Retina (tissue), 1 donor: ENCODE results near the gene MET.

Experiments
- DNase-seq: peaks from one replicate; pipeline ENCODE4 v3.0.0-alpha.2; 2016

Gene MET

DNA sequence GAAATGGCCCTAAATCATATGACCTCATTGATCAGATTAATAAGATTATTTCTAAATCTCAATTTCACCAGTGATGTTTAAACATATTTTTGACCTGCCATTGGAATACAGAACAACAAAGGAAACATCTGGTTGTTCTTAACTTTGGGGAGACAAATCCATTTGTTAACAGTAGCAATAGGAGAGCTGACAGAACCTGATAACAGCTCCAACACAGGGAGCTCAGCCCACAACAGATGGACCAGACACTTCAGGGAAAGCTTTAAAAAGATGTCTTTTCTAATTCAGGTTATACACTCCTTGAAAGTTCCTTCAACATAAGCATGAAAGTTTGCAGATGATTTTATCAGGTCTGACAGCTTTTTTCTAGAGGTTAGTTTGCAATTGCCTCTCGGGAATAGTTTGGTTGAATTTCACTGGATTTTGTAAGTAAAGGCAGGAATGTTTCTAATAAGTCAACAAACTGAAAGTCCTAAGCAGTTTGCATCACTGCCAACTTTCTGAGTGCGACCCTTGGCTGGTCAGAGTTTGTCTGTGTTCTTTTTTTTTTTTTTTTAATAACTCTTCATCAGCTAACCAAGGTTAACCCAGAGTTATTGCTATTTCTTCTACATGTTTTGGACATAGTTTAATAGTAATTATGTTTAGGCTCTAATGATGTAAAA lies 6.5 kb upstream of the MET start:
- no peak for DNase-seq

- no peak for DNase-seq
Observed at GRCh38 chr7:116669769-116670168, 2.2 kb upstream of the MET start.

- no peak for DNase-seq
Observed at GRCh38 chr7:116670409-116671015, 1.5 kb upstream of the MET start.

DNA sequence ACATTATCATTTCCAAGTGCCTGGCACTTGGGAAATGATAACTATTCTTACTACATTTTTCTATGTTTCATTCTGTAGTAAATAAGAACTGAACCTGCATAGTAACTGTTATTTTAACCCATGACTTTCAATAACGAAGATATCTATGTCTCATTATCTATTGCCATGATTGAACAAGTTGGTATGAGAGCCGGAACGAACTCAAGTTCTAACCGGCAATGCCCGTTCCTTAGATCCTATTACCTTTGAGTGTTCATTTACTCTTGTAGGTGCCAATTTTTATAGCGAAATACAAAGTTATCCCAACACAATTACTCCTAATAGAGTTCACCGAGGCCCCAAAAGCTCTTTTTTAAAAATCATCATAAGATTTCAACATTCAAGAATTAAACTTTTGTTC lies 885 bp upstream of the MET start:
- no peak for DNase-seq

- DNase-seq = peak; percentile 61
Observed at GRCh38 chr7:116672596-116673456, 830 bp downstream of the MET start.

DNA sequence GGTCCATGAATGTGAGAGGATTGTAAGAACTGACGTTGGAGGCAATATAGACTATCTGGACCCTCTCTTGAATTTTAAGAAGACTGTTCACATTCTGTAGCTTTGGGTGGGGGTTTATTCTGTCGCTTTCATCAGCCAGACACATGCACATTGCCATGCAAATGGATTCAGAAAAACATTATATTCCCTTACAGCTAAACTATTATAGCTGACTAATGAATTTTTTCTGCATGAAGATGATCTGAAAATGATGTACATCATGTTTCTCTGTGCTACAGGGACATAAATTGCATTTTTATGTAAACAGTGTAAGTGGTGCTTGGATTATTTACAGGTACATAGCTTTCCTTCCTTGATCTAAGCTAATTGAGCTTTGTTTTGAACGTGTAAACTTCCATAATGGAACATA lies 1.5 kb downstream of the MET start:
- no peak for DNase-seq

DNA sequence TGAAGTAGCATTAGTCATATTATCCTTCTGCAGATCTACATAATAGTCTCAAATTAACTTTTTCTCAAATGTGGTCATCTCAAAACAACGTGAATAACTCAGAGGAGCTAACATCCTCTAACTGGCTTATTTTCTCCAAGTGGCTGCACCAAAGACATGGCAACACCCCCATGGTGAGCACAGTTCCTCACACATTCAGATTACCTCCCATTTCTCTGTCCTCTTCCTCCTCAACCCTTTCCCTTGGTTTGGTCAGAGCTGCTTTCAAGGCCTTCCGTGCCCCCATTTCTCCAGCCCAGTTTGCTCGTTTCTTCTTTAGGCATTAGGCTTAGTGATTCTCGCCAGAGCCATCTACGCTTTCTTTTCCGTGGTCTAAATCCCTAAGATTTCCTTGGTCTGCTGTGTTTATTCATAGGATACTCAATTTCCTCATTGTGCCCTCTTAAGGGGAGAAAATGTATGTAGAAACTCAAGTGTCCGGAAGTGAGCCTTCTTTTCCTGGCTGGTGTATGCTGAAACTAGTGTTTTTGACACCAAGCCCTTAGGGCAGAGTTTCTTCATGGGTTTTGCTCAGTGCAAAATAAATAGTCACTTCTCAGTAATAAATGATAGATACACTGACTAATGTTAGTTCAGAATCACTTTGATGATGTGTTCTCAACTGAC lies 2.6 kb downstream of the MET start:
- no peak for DNase-seq

DNA sequence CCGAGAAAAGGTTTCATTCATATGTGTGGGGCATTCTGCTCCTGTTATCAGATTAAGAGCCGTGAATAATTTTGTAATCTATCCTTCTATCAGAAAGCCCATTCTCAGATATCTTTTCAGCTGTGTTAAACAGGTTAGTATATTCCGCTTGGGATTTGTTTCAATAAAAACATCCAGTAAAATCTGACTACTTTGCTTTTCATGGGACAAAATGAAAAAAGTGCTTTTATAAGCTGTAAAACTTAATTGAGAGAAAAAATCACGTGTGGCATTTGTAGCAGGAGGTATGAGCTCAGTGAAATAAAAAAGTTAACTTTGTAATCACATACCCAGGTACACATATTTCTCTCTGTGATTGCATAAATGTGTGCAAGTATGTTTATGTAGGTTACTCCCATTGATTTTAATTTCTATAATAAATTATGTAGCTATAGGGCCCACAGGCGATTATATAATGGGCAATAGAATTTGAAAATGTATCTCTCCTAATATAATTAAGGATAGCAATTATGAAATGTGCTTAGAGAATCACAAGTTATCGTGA lies 3.9 kb downstream of the MET start:
- no peak for DNase-seq

GRCh38 chr7:116678780-116679179 lies 6.8 kb downstream of the MET start:
- no peak for DNase-seq

DNA sequence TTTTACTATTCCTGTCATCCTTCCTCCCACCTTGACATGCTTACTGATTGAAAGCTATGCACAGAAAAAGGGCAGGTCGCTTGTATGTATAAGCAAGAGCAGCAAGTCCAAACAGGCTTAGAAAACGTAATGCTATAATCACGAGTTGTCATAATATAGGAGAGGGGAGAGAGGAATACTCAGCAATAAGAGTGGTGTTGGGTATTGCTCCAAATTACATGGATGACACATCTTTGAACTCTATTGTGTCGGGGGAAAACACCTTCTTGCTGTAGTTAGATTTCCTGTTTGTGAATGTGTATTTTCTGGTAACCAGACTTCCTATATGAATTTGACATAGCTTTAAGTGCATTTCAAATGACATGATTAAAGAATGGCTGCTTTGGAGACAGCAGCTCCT lies 7.5 kb downstream of the MET start:
- DNase-seq = no peak

DNA sequence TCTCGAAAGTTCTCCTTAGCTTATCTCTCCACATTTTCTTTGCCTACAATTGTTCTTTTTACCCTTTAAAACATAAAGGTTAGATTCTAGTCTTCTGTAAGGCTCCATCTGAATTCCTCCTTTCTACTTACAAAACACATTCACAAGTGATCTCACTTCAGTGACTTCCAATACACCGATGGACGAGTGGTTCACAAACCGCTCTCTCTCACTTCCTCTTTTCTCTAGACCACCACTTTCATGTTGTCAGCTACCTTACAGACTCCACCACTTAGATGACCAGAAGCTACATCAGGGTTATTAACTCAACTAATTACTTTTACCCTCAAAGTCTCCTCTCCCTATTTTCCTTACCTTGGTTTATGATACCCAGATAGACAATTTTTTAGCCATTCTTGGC lies 11.8 kb downstream of the MET start:
- DNase-seq = no peak

- no peak for DNase-seq
Observed at GRCh38 chr7:116686033-116686432, 14.0 kb downstream of the MET start.

GRCh38 chr7:116686812-116687419 lies 14.9 kb downstream of the MET start:
- no peak for DNase-seq

DNA sequence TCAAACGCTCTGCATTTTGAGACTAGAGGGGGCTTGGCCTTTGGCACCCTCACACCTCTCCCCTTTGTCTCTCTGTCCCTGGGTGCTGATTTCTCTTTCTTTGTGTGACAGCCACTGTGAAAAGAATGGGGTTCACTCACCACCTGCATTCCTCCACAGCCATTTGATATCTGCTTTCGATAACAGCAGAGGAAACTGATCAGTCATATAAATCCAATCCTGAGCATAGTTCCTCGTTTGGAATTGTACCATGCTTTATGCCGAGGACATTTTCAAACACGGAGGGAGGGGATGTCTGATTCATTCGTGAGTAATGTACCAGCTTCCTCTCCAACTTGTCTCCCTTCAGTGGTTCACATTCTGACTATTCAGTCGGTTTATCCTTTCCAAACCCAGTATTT lies 15.8 kb downstream of the MET start:
- no peak for DNase-seq

- DNase-seq = no peak
Observed at GRCh38 chr7:116689790-116690259, 17.8 kb downstream of the MET start.

DNA sequence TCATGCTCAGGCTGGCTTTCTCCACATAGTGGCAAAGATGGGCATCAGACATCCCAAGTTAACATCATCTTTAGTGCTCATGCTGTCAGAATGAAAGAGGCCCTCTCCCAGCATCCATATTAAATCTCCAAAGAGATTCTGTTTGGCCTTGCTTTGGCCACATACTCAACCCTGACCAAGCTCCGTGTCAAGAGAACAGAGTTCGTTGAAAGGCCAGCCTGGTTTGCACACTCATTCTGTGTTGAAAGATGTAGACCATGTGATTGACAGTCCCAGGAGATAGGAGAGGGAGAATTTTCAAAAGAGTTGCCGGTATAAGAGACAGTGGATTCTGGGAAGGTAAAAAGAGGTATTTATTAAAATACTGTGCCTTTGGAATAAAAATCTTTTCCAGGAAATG lies 19.7 kb downstream of the MET start:
- no peak for DNase-seq

DNA sequence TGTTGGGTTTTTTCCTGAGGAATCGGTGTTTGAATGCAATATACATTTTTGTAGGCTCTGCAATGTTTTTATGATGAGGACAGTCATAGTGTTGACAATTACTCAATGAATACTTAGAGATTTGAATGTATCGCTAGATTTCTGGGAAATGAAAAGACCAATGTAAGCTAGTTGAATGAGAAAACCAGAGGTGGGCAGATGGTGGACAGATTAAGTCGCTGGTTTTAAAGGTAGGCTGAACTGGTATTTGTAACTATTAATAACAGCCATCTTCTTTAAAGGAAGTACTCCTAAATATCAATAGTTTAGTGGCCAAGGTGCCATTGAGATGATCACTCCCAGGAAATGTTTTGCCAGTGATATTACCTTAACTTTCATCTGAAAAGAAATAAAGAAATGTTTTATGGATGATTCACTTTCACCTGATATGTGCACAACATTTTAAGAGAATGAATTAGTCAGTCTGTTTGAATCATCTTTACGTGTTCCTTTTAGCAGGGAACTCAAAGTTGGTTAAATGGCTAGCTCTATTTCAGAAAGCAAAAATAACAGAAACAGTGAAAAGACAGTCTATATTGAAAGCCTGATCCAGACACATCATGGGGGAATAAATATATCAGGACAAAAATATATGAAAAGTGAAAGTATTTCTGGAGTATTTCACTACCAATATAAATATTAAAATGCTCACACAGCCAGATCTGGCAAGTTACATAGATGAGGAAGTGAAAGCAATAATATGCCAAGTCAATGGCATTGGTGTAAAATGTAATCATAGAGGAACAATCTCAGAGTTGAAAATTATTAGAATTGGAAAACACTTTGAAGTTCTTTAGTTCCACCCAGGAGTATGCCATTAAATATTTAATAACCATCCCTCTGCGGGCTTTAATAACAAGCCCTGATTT lies 20.7 kb downstream of the MET start:
- no peak for DNase-seq

DNA sequence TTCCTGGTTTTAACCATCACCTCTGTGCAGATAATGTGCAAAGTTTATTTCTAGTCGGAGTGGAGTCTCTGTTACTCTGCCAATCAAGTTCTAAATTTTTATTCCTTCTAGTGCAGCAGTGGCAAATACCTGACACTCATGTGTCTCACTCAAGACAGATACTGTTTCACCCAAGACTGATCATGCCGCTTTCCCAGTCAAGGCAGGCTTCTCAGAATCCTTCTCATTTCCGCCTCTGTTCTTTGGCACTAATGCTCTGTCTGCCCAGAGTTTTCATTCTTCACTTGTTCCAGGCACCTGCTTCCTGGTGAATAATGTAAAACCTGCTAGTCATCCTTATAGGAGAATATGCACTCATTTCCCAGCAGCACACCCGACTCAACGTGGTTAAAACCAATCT lies 24.7 kb downstream of the MET start:
- no peak for DNase-seq

GRCh38 chr7:116697152-116697551 lies 25.2 kb downstream of the MET start:
- DNase-seq = no peak

GRCh38 chr7:116697761-116698160 lies 25.8 kb downstream of the MET start:
- DNase-seq = no peak

DNA sequence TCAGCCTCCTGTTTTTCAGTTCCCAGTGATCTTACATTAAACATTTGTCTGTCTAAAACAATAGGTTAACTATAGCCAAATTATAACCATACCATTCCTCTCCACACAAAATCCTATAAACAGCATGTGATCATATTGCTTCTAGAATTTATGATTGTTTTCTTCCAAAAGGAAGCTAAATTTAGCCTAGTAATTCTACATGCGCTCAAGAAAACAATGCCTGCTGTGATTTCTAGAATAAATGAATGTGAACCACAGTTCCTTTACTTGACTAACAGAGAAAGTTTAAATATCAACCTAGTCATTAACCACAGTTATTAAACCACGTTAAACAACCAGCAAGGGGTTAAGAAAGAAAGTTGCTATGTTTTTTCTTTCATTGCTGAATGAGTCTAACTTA lies 26.4 kb downstream of the MET start:
- no peak for DNase-seq
